Neural cell (in vitro differentiated cells): ENCODE measurements around the gene CIART. TPM values are rescaled to one million over a fixed set of nuclear protein-coding genes. Genes with fewer than 3 reads are reported as not detected.

ENCODE experiments used
- H2AFZ ChIP-seq: fragments of 200-600, 300-800 bp; sonication (generic), shearing (Covaris generic); 2 replicates; pipeline ENCODE4 v1.6.0; 2014; ENCODE audit warnings: low read depth, mild to moderate bottlenecking, antibody characterized with exemption, low read length, moderate library complexity
- H3F3A ChIP-seq: fragments of 200-600 bp; shearing (Covaris generic); 2 replicates; pipeline ENCODE4 v1.6.1; 2016; ENCODE audit warnings: mild to moderate bottlenecking, moderate library complexity, mixed read lengths, antibody characterized with exemption, low read length; ENCODE audit not compliant: insufficient read depth, poor library complexity, severe bottlenecking
- H3K27ac ChIP-seq: fragments of 200-600, 300-800 bp; sonication (generic), shearing (Covaris generic); 2 replicates; pipeline ENCODE4 v1.5.1; 2014; ENCODE audit warnings: mild to moderate bottlenecking, low read length, moderate library complexity
- H3K27me3 ChIP-seq: fragments of 300-800, 200-600 bp; sonication (generic), shearing (Covaris generic); 2 replicates; pipeline ENCODE4 v1.6.0; 2014; ENCODE audit warnings: mild to moderate bottlenecking, low read depth, low read length, moderate library complexity; ENCODE audit not compliant: insufficient read depth
- H3K36me3 ChIP-seq: fragments of 300-800, 200-600 bp; sonication (generic), shearing (Covaris generic); 2 replicates; pipeline ENCODE4 v1.5.1; 2014; ENCODE audit warnings: mild to moderate bottlenecking, antibody characterized with exemption, low read length, moderate library complexity; ENCODE audit not compliant: insufficient read depth
- H3K4me2 ChIP-seq: fragments of 300-800, 200-600 bp; sonication (generic), shearing (Covaris generic); 2 replicates; pipeline ENCODE4 v1.6.0; 2014; ENCODE audit warnings: mild to moderate bottlenecking, low read length
- H3K4me3 ChIP-seq: fragments of 300-800, 200-600 bp; sonication (generic), shearing (Covaris generic); 2 replicates; pipeline ENCODE4 v1.5.1; 2014; ENCODE audit warnings: mild to moderate bottlenecking, low read length, moderate library complexity
- H3K79me2 ChIP-seq: fragments of 200-600 bp; shearing (Covaris generic); replicated peaks from 2 replicates; pipeline ENCODE4 v1.6.0; 2014; ENCODE audit warnings: mild to moderate bottlenecking, low read length, moderate library complexity; ENCODE audit not compliant: insufficient read depth
- H3K9ac ChIP-seq: fragments of 300-800, 200-600 bp; sonication (generic), shearing (Covaris generic); 2 replicates; pipeline ENCODE4 v1.6.1; 2016; ENCODE audit warnings: mild to moderate bottlenecking, low read length, mixed read lengths
- H3K9me2 ChIP-seq: fragments of 200-600 bp; shearing (Covaris generic); 2 replicates; pipeline ENCODE4 v1.6.1; 2016; ENCODE audit warnings: mild to moderate bottlenecking, low read length, mixed read lengths; ENCODE audit not compliant: insufficient read depth
- H3K9me3 ChIP-seq: fragments of 200-600, 300-800 bp; sonication (generic), shearing (Covaris generic); 2 replicates; pipeline ENCODE4 v1.6.1; 2016; ENCODE audit warnings: mild to moderate bottlenecking, mixed run types, low read length, moderate library complexity, mixed read lengths
- H4K20me1 ChIP-seq: fragments of 200-600 bp; shearing (Covaris generic); 2 replicates; pipeline ENCODE4 v1.6.1; 2016; ENCODE audit warnings: mild to moderate bottlenecking, mixed run types; ENCODE audit not compliant: insufficient read depth
- CTCF ChIP-seq: fragments of 450-650 bp; IDR thresholded peaks from 2 replicates; pipeline ENCODE4 v1.5.1; 2014; ENCODE audit warnings: antibody characterized with exemption, mild to moderate bottlenecking, moderate library complexity; ENCODE audit not compliant: poor library complexity, severe bottlenecking
- EP300 ChIP-seq: fragments of 450-650 bp; conservative IDR thresholded peaks from 2 replicates; pipeline ENCODE4 v1.6.1; 2014; ENCODE audit warnings: antibody characterized with exemption, mild to moderate bottlenecking, moderate library complexity; ENCODE audit not compliant: poor library complexity, severe bottlenecking
- EZH2 ChIP-seq: fragments of 200-600, 300-800 bp; shearing (Covaris generic), sonication (generic); IDR thresholded peaks from 2 replicates; pipeline ENCODE4 v1.6.1; 2014; ENCODE audit warnings: antibody characterized with exemption, low read length, borderline replicate concordance, mild to moderate bottlenecking; ENCODE audit not compliant: insufficient read depth, poor library complexity, severe bottlenecking
- MXI1 ChIP-seq: fragments of 450-650 bp; conservative IDR thresholded peaks from 2 replicates; pipeline ENCODE4 v1.6.1; 2014; ENCODE audit warnings: antibody characterized with exemption, mild to moderate bottlenecking; ENCODE audit not compliant: poor library complexity, severe bottlenecking
- POLR2AphosphoS5 ChIP-seq: IDR thresholded peaks from 2 replicates; pipeline ENCODE4 v1.6.1; 2012
- RAD21 ChIP-seq: fragments of 450-650 bp; conservative IDR thresholded peaks from 2 replicates; pipeline ENCODE4 v1.6.1; 2014; ENCODE audit warnings: antibody characterized with exemption, mild to moderate bottlenecking, moderate library complexity
- SMC3 ChIP-seq: fragments of 450-650 bp; conservative IDR thresholded peaks from 2 replicates; pipeline ENCODE4 v1.6.1; 2014; ENCODE audit warnings: antibody characterized with exemption, mild to moderate bottlenecking, moderate library complexity; ENCODE audit not compliant: poor library complexity
- TAF1 ChIP-seq: IDR thresholded peaks from 2 replicates; pipeline ENCODE4 v1.6.1; 2012; ENCODE audit warnings: low read depth
- polyA plus RNA-seq: library from polyadenylated mRNA; depleted of rRNA; stranded (reverse); fragments of >200 nt; gene quantifications from 2 replicates; pipeline ENCODE4 v1.2.3, GENCODE V29; 2014
- TF ChIP-seq, protein P1 (sequence below): IDR thresholded peaks from 2 replicates; pipeline ENCODE4 v1.6.1; 2012; ENCODE audit warnings: borderline replicate concordance

The CIART gene
- polyA plus RNA-seq, 1 donor from 2014 or later = 7.3 TPM

DNA sequence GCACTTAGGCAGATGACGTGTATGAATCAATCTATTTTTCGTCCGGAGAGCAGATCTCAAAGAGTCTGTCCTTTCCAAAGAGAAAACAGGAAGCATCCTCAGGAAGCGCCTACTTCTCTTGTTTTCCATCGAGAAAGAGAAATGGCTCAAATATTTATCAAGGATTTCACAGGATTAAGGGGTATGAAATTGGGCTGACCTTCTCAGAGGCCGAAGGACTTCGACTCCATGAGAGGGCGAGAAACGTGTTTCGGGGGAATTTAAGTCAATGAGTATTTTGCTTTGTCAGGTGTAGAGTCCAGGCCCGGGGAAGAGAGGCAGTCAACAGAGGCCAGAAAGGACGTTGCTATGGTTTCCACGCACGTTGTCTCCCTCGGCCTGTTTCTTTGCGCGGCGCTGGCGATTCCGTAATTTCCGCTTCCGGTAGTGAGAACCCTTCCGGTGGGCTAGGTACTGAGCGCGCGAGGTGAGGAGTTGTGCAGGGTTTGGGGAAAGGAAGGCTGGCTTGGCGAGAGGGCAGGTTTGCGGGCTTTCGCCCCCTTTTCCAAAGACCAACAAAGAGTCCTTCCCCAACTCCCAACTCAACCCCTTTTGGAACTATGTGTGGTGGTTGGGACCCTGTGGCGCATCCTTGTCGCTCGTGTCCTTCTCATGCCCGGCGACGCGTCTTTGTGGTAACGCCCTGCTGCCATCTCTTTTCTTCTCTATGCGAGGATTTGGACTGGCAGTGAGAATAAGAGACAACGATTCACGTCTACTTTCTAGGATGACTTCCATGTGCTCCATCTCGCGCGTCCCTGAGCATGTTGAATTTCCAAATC lies 11.3 kb downstream of the CIART start, which contains the start of gene MRPS21:
Gene MRPS21, plus strand, starts transcription at position 429 of the 821 bp plus-strand sequence. CDS start 506 bp downstream, outside the sequence.
- no peaks in the 10 kb centered on the region for H4K20me1 ChIP-seq
- H3K9me2 ChIP-seq = no peaks in the 10 kb centered on the region
- H3K4me2 ChIP-seq = peak within 1 kb of the TSS; percentile 92
- H3F3A ChIP-seq = no peaks in the 10 kb centered on the region
- no peaks in the 10 kb centered on the region for H3K27me3 ChIP-seq
- H3K9ac ChIP-seq = peak within 1 kb of the TSS; percentile 92
- H3K27ac ChIP-seq = peak within 1 kb of the TSS; percentile 94
- peak within 1 kb of the TSS; percentile 82 for H3K4me3 ChIP-seq
- no peaks in the 10 kb centered on the region for H3K9me3 ChIP-seq
- TF ChIP-seq POLR2AphosphoS5 (peak; percentile 100), EZH2 (no peak), RAD21 (peak; percentile 52), CTCF (no peak), TAF1 (no peak), MXI1 (peak; percentile 94), EP300 (peak; percentile 78), SMC3 (peak; percentile 48)
- TF ChIP-seq, protein P1, sequence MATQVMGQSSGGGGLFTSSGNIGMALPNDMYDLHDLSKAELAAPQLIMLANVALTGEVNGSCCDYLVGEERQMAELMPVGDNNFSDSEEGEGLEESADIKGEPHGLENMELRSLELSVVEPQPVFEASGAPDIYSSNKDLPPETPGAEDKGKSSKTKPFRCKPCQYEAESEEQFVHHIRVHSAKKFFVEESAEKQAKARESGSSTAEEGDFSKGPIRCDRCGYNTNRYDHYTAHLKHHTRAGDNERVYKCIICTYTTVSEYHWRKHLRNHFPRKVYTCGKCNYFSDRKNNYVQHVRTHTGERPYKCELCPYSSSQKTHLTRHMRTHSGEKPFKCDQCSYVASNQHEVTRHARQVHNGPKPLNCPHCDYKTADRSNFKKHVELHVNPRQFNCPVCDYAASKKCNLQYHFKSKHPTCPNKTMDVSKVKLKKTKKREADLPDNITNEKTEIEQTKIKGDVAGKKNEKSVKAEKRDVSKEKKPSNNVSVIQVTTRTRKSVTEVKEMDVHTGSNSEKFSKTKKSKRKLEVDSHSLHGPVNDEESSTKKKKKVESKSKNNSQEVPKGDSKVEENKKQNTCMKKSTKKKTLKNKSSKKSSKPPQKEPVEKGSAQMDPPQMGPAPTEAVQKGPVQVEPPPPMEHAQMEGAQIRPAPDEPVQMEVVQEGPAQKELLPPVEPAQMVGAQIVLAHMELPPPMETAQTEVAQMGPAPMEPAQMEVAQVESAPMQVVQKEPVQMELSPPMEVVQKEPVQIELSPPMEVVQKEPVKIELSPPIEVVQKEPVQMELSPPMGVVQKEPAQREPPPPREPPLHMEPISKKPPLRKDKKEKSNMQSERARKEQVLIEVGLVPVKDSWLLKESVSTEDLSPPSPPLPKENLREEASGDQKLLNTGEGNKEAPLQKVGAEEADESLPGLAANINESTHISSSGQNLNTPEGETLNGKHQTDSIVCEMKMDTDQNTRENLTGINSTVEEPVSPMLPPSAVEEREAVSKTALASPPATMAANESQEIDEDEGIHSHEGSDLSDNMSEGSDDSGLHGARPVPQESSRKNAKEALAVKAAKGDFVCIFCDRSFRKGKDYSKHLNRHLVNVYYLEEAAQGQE = peak; percentile 91
- peaks cover 22% of the 10 kb centered on the region for H3K79me2 ChIP-seq
- no peaks in the 10 kb centered on the region for H3K36me3 ChIP-seq
- H2AFZ ChIP-seq = peak within 1 kb of the TSS; percentile 99

DNA sequence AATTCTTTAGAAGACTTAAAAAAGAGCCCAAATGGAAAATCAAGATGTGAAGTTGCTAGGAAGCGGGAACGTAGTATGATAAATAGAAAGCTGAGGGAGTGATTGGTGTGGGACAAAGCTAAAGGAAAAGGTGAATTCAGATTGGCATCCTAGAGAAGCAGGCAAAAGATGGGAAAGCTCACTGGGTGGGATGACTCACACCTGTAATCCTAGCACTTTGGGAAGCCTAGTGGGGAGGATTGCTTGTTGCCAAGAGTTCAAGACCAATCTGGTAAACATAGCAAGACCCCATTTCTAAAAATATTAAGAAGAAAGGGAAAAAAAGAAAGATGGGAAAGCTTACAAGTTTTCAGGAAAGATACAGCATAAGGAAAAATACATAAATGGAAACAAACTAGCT lies 13.1 kb downstream of the CIART start:
- H3K27ac ChIP-seq = no peak overlapping the region
- no peaks in the 10 kb centered on the region for H3K9me3 ChIP-seq
- H3K79me2 ChIP-seq = peaks cover 22% of the 10 kb centered on the region
- no peaks in the 10 kb centered on the region for H4K20me1 ChIP-seq
- peak overlapping the region; percentile 23 for H3K4me3 ChIP-seq
- H3K36me3 ChIP-seq = no peaks in the 10 kb centered on the region
- no peaks in the 10 kb centered on the region for H3K9me2 ChIP-seq
- H3K27me3 ChIP-seq = no peaks in the 10 kb centered on the region
- H2AFZ ChIP-seq = no peak overlapping the region
- no peaks in the 10 kb centered on the region for H3F3A ChIP-seq
- TF ChIP-seq SMC3 (no peak), MXI1 (no peak), TAF1 (no peak), RAD21 (no peak), POLR2AphosphoS5 (no peak), CTCF (no peak), EP300 (no peak), EZH2 (no peak)
- TF ChIP-seq, protein P1 = no peak
- no peak overlapping the region for H3K4me2 ChIP-seq
- H3K9ac ChIP-seq = no peak overlapping the region
